Measurements from ENCODE around the gene PUSL1. TPM values are rescaled to one million over a fixed set of nuclear protein-coding genes. Genes with fewer than 3 reads are reported as not detected.

The PUSL1 gene
- total and polyA plus RNA-seq, 2 donors (not counting 3 experiments of a cell fraction or from before 2014, with no cell fraction given) = 18.8 to 27.3 TPM

GRCh38 chr1:1299686-1300351, 8.6 kb upstream of the PUSL1 start:
- CTCF ChIA-PET = no interaction called here
- no peak for FAIRE-seq
- dilution Hi-C loops (cut with MboI; ENCODE audit: extremely low pct_ligation_motif_present, low sequenced_read_pairs) = no loop called here

GRCh38 chr1:1300352-1300739, 8.1 kb upstream of the PUSL1 start:
- no peak for FAIRE-seq
- Histone ChIP-seq H3K4me1 (ENCODE audit: control insufficient read depth, extremely low read depth, insufficient read depth, low read length) (peaks cover under 1% of the 10 kb centered on the region), H3K9me3 (replicated peaks; ENCODE audit: control insufficient read depth, insufficient read depth, low read length) (no peaks in the 10 kb centered on the region), H3K4me3 (replicated peaks in 1 of 3; ENCODE audit: insufficient read depth in 1 of 3, low read depth in 1 of 3, low read length in 3 of 3) (no peak overlapping the region), H3K36me3 (ENCODE audit: control insufficient read depth in 2 of 2, extremely low read depth in 1 of 2, insufficient read depth in 2 of 2, low read length in 2 of 2) (no peaks in the 10 kb centered on the region), H4K20me1 (replicated peaks; ENCODE audit: control insufficient read depth, extremely low read depth, insufficient read depth, low read length) (no peaks in the 10 kb centered on the region), H3K79me2 (ENCODE audit: control insufficient read depth, insufficient read depth, low read length) (no peaks in the 10 kb centered on the region), H3K27ac (ENCODE audit: insufficient read depth, low read depth, low read length) (no peak overlapping the region), H3K9ac (replicated peaks; ENCODE audit: extremely low read depth, insufficient read depth, low read length) (no peak overlapping the region), H3K4me2 (ENCODE audit: insufficient read depth, low read length) (no peak overlapping the region), H2AFZ (ENCODE audit: low read depth, low read length) (no peak overlapping the region), H3K27me3 (ENCODE audit: control insufficient read depth in 2 of 2, insufficient read depth in 2 of 2, low read length in 2 of 2) (no peaks in the 10 kb centered on the region), H3K9me1 (replicated peaks; ENCODE audit: control insufficient read depth, extremely low read depth, insufficient read depth, low read length) (no peaks in the 10 kb centered on the region)
- no peak for DNase-seq (ENCODE audit: low read depth, low spot score)
- CTCF ChIA-PET = no interaction called here
- dilution Hi-C loops (cut with MboI; ENCODE audit: extremely low pct_ligation_motif_present, low sequenced_read_pairs) (no loop called here), intact Hi-C loops (cut with micrococcal nuclease) (no loop called here)
- no peak for TF ChIP-seq POLR2AphosphoS5 (IDR thresholded peaks at IDR 0.05; ENCODE audit: insufficient read depth, low read depth, low read length)
- no peak for TF ChIP-seq POLR2A (IDR thresholded peaks at IDR 0.05; ENCODE audit: low read depth, low read length)
- TF ChIP-seq FOS (IDR thresholded peaks at IDR 0.05; ENCODE audit: borderline replicate concordance, insufficient read depth, low read length) = no peak
- no peak for TF ChIP-seq MYC (IDR thresholded peaks at IDR 0.05; ENCODE audit: low read depth, low read length)
- BruUV-seq (replicated peaks) = no TSS peak
- POLR2A ChIA-PET = no interaction called here

More at GRCh38 chr1:1299686-1300351, 8.6 kb upstream of the PUSL1 start:
- Histone ChIP-seq H3K9me1 (replicated peaks; ENCODE audit: control insufficient read depth, extremely low read depth, insufficient read depth, low read length) (no peaks in the 10 kb centered on the region), H2AFZ (ENCODE audit: low read depth, low read length) (no peak overlapping the region), H3K4me1 (ENCODE audit: control insufficient read depth, extremely low read depth, insufficient read depth, low read length) (no peaks in the 10 kb centered on the region), H3K4me2 (ENCODE audit: insufficient read depth, low read length) (no peak overlapping the region), H3K79me2 (ENCODE audit: control insufficient read depth, insufficient read depth, low read length) (no peaks in the 10 kb centered on the region), H3K36me3 (ENCODE audit: control insufficient read depth in 2 of 2, extremely low read depth in 1 of 2, insufficient read depth in 2 of 2, low read length in 2 of 2) (no peaks in the 10 kb centered on the region), H3K27ac (ENCODE audit: insufficient read depth, low read depth, low read length) (no peak overlapping the region), H4K20me1 (replicated peaks; ENCODE audit: control insufficient read depth, extremely low read depth, insufficient read depth, low read length) (no peaks in the 10 kb centered on the region), H3K9me3 (replicated peaks; ENCODE audit: control insufficient read depth, insufficient read depth, low read length) (no peaks in the 10 kb centered on the region), H3K9ac (replicated peaks; ENCODE audit: extremely low read depth, insufficient read depth, low read length) (no peak overlapping the region), H3K4me3 (replicated peaks in 1 of 3; ENCODE audit: insufficient read depth in 1 of 3, low read depth in 1 of 3, low read length in 3 of 3) (no peak overlapping the region), H3K27me3 (ENCODE audit: control insufficient read depth in 2 of 2, insufficient read depth in 2 of 2, low read length in 2 of 2) (no peaks in the 10 kb centered on the region)
- POLR2A ChIA-PET = no interaction called here
- BruUV-seq (replicated peaks) = no TSS peak
- intact Hi-C loops (cut with micrococcal nuclease) = no loop called here
- TF ChIP-seq POLR2AphosphoS5 (IDR thresholded peaks at IDR 0.05; ENCODE audit: insufficient read depth, low read depth, low read length) (no peak), CTCF (IDR thresholded peaks at IDR 0.05; ENCODE audit: extremely low read depth in 1 of 2, insufficient read depth in 1 of 2, low read depth in 1 of 2, low read length in 2 of 2) (peak in 1 of 2 donors; percentile 20)
- DNase-seq (ENCODE audit: low read depth, low spot score) = no peak
